GM12873 (cell line): ENCODE data around the gene WAPL.

ENCODE experiments used
- CTCF ChIP-seq: IDR thresholded peaks from 2 replicates; pipeline ENCODE4 v1.5.1; 2012; ENCODE audit warnings: low read depth, mild to moderate bottlenecking, moderate library complexity, low read length, control low read depth; ENCODE audit not compliant: insufficient read depth; ENCODE audit errors: missing control alignments

WAPL gene

GRCh38 chr10:86521678-86522509, at the start of gene WAPL:
WAPL (minus strand) TSS chr10:86521792; CDS start chr10:86518069, 3,723 bp downstream.
- TF ChIP-seq CTCF = no peak

DNA sequence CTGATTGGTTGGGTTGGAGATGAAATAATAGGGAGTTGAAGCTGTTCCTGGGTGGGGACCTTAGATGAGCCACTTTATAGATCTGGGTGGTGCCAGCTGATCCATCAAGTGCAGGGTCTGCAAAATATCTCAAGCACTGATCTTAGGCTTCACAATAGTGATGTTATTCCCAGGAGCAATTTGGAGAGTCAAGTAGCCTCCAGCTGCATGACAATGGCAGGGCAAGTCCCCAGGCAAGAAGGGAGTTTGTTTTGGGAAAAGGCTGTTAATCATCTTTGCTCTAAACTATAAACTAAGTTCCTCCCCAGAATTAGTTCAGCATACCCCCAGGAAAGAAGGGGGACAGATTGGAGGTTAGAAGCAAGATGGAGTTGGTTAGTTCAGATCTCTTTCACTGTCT, 47.7 kb upstream of the WAPL start:
- TF ChIP-seq CTCF = no peak

- peak; percentile 31 for TF ChIP-seq CTCF
Measured at GRCh38 chr10:86566518-86566917, 44.9 kb upstream of the WAPL start.

DNA sequence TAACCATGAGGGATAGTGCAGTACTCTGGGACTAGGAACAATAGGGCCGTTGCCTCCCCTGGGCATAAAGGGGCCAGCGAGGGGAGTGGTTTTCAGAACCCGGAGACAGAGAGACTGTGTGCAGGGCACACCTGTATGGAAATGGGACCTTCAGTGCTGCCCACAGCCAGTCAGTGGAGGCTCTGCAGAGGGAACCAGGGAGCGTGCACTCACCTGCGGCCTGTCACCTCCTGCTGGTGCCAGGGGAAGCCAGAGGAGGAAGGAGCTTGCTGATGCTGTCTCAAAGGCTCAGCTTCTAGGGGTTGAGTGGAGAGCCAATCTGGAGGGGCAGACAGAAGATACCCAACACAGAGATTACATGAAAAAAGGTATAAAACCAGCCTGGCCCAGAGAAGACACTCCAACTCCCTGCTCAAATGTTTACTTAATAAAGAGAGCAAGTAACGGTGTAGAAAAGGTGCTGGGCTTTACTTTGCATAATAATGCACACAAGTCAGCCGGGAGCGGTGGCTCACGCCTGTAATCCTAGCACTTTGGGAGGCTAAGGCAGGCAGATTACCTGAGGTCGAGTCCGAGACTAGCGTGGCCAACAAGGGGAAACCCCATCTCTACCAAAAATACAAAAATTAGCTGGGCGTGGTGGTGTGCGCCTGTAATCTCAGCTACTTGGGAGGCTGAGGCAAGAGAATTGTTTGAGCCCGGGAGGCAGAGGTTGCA, 35.5 kb upstream of the WAPL start:
- TF ChIP-seq CTCF = no peak

GRCh38 chr10:86556532-86556931, 34.9 kb upstream of the WAPL start:
- TF ChIP-seq CTCF = no peak

DNA sequence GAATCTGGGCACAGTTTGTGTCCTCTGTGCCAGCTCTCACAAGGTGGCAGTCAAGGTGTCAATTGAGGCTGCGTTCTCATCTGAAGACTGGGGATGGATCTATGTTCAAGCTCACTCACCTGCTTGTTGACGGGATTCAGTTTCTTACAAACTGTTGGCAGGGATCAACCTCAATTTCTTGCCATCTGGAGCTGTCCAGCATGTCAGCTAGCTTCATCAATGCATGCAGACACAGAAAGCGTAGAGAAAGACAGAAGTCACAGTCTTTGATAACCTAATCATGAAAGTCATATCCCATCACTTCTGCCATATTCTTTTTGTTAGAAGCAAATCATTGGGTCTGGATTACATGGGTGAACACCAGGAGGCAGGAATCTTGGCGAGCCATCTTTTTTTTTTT, 32.0 kb upstream of the WAPL start:
- TF ChIP-seq CTCF = no peak

GRCh38 chr10:86553213-86553612, 31.6 kb upstream of the WAPL start:
- TF ChIP-seq CTCF = no peak
